Putamen (tissue), 1 donor: Measurements from ENCODE around the gene LAMP5.

Experiments used
- DNase-seq: peaks from one replicate; pipeline ENCODE4 v3.0.0-alpha.2; 2016; ENCODE audit warnings: low spot score

The LAMP5 gene

DNA sequence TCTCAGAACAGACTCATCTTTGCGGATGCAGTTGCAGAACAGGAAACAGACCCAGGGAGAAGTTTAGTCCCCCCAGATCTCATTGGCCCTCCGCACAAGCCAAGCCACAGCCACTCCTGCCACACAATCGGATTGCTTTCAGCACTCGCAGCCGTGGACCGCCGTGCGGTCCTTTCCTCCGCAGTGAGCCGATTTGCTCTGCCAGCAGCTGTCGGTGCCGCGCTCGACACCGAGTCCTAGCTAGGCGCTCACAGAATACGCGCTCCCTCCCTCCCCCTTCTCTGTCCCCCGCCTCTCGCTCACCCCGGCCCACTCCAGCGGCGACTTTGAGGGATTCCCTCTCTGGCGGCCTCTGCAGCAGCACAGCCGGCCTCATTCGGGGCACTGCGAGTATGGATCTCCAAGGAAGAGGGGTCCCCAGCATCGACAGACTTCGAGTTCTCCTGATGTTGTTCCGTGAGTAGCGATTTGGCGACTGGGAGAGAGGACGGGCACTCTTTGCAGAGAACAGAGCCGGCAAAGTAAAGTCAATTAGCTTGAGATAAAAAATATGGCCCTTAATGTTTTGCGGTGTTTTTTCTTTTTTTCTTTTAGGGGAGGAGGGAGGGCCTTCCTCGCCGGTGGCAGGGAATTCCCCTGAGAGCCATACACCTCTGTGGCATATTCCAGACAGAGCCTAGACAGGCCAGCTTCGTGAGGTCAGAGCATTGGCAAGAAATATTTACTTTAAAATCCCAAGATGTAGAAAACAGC, at the start of gene LAMP5:
LAMP5 (plus strand) TSS at position 130 of the 753 bp plus-strand sequence; CDS start at position 393, 263 bp downstream.
- DNase-seq: peak; percentile 56

- no peak for DNase-seq
These were observed 46.4 kb upstream of the LAMP5 start for GRCh38 chr20:9467995-9468394.

- peak; percentile 52 for DNase-seq
These were observed 39.5 kb upstream of the LAMP5 start for GRCh38 chr20:9474835-9475415.

- peak; percentile 61 for DNase-seq
These were observed 38.9 kb upstream of the LAMP5 start for GRCh38 chr20:9475456-9475855.

- DNase-seq: no peak
These were observed 38.2 kb upstream of the LAMP5 start for GRCh38 chr20:9476174-9476573.

- DNase-seq: no peak
These were observed 37.8 kb upstream of the LAMP5 start for GRCh38 chr20:9476637-9477036.

DNA sequence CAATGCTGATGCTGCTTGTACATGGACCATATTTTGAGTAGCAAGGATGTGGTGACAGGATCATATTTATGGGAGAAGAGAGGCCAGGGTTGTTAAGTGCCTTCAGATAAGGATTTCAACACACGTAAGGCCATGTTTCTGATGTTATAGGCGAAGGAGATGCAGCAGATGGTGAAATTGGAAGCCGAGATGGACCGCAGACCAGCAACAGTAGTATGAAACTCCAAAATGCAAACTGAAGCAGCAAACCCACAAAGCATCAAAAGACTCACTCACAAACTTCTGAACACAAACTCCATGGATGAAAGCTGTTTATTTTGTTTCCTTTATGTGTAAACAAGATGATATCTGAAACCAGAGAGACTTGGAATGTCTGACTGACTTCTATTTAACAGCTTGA, 35.6 kb upstream of the LAMP5 start:
- no peak for DNase-seq

DNA sequence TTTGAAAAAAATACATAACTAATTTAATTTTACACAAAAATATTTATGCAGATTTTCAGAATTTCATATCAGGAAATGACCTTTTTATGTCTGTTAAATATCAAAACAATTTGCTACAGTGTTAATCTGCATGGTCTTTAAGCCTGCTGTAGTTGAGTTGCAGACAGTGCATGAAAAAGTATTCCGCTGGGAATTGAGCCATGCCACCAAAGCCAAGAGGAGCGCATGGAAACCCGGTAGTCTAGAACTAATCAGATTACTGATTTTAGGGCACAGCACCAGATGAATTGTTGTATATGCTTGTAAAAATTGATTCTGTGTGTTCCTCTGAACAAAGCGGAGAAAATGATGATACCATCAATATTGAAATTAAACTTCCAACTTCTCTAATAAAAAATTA, 34.3 kb upstream of the LAMP5 start:
- no peak for DNase-seq

DNA sequence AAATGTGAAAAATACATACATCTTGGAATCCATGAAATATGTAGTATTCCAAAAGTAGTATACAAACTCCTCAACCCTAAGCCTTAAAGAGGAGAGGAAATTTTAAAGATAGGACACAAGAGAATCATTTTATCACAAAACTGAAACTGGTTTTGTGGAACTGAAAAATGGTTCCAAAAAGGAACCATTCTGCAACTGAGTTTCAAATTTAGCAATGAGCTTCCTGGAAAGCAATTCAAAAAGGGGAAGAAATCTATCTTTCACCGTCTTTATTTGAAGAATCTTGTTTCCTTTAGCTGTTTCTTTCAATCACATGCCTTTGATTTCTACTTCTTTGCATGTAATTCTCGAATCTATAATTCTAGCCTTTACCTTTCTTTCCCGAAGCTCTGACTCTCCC, 32.2 kb upstream of the LAMP5 start:
- DNase-seq: no peak

DNA sequence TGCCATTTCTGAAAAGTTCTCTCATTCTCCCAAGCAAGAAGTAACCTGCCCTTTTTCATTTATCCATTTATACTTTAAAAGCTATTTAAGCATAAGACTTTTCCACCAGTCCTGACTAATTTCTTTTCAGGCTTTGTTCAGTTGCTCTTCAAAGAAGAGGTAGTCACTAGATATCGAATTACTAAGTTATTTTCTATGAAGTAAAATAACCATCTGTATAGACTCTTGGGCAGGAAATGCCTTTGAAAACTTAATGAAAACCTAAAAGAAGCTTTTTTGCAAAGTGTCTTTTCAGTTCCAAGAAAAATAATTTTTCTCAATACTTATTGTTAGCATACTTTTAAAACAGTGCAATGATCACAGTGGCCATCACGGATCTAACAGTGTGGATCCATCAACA, 31.3 kb upstream of the LAMP5 start:
- DNase-seq: no peak

DNA sequence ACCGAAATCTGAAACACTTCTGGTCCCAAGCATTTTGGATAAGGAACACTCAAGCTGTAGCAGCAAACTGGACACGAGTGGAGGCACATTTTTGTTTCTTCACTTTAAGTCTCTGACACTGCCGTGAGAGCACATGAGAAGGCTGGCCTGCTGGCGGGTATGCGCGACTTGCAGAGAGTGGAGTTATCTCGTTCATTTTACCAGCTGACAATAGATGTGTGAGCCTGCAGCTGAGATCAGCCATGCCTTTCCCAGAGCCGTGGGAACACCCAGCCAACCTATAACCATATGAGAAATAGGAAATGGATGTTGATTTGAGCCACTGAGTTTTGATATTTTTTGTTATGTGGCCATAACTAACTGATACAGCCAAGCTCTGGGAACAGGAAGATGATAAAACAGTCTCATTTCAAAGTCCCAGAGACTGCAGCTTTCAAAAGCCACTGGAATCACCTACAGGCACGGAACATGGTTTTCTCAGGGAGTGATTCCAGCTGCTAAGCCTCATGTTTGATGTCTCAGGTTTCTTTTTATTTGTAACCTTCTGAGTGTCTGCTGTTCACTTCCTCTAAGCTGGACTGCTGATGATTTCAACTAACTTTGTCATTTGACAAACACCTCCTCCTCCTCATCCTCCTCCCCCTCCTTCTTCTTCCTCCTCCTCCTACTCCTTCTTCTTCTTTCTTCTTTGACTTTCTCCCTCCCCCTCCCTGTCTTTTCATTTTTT, 28.6 kb upstream of the LAMP5 start:
- no peak for DNase-seq

DNA sequence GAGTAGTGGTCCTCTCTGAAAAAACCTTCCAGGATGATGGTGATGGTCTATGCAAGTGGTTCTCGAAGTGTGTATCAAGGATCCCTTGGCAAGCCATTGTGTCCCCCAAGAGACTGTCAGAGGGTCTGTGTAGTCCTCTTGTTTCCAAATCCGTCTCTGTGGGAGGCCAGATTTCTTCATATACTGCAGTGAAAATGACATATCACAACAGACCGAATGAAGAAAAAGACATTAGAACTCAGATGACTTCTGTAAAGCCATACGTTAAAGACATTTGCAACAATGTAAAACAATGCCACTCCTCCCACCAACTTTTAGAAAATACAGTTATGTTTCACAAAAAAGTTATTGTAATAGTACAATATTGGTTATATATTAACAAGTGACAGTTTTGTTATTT, 27.2 kb upstream of the LAMP5 start:
- no peak for DNase-seq

- peak; percentile 65 for DNase-seq
These were observed 26.3 kb upstream of the LAMP5 start for GRCh38 chr20:9488063-9488462.

GRCh38 chr20:9490161-9490560, 24.2 kb upstream of the LAMP5 start:
- no peak for DNase-seq

- no peak for DNase-seq
These were observed 23.8 kb upstream of the LAMP5 start for GRCh38 chr20:9490631-9491030.

- DNase-seq: no peak
These were observed 23.1 kb upstream of the LAMP5 start for GRCh38 chr20:9491324-9491723.

DNA sequence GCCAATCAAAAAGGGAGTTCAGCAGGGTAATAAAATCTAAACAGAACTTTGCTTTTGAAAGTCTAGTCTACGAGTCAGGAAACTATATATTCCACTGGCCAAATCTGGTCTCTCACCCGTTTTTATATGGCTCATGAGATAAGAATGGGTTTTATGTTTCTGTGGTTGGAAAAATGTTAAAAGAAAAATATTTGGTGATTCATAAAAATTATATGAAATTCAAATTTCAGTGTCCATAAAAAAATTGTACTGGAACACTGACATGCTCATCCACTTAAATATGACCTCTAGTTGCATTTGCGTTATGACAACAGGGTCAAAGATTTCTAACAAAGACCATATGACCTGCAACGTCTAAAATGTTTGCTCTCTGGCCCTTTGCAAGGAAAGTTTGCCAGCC, 22.3 kb upstream of the LAMP5 start:
- DNase-seq: no peak

- DNase-seq: no peak
These were observed 20.6 kb upstream of the LAMP5 start for GRCh38 chr20:9493803-9494202.

DNA sequence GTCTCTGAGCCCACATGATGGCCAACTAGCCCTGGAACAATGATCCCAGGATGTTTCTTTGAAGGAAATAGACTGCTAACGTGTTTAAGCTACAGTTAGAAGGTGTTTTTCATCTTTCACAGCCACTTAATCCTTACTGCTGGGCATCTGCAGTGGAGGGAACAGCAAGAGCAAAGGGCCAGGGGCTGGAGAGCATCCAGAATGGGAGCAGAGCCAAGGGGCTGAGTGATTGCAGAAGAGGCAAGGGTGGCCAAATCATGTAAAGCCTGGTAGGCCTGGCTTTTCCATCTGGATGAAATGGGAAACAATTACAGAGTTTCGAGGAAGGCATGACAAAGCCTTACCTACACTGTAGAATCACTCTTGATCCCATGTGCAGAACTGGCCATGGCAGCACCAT, 18.7 kb upstream of the LAMP5 start:
- no peak for DNase-seq

- DNase-seq: no peak
These were observed 18.2 kb upstream of the LAMP5 start for GRCh38 chr20:9496155-9496554.

DNA sequence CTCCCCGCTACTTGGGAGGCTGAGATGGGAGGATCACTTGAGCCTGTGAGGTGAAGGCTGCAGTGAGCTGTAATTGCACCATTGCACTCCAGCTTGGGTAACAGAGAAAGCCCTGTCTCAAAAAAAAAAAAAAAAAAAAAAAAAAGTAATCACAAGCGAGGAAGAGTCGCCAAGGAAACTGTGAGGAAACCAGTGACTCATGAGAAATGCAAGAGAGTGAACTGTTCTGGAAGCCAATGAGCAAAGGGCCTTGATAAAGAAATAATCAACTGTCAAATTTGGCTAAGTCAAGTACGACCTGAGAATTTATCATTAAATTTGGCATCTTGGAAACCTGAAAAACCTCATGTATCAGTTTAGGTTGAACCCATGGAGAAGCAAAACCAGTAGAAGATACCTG, 16.1 kb upstream of the LAMP5 start:
- no peak for DNase-seq

GRCh38 chr20:9499126-9499899, 15.1 kb upstream of the LAMP5 start:
- no peak for DNase-seq

DNA sequence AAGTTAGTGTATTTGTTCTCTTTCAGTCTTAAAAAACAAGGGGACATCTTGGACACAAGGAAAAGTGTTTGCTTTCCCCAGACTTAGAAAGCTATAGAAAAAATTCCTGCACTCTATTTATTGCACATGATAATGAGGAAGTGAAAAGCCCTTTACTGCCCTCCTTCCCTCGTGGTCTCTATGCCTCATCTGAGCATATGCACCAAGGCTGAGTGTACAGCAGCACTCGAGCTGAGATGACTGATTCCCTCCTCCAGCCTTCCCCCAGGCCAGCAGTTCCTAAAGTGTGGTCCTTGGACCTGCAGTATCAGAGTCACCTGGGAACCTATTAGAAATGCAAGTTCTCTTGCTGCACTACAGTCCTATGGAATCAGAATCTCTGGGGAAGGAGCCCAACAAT, 14.3 kb upstream of the LAMP5 start:
- DNase-seq: no peak
